DLD1 (cell line): Measurements from ENCODE around the gene RPL22L1.
"Not testable (repeated sequence)": the region's sequence is repeated elsewhere in the genome, so short reads cannot be mapped to it uniquely, and the experiment has no call there.

Experiments
- in situ Hi-C: cut with HindIII; loops from 2 replicates; pipeline ENCODE4 v1.10.0; 2017; ENCODE audit warnings: low sequenced_read_pairs

The RPL22L1 gene

DNA sequence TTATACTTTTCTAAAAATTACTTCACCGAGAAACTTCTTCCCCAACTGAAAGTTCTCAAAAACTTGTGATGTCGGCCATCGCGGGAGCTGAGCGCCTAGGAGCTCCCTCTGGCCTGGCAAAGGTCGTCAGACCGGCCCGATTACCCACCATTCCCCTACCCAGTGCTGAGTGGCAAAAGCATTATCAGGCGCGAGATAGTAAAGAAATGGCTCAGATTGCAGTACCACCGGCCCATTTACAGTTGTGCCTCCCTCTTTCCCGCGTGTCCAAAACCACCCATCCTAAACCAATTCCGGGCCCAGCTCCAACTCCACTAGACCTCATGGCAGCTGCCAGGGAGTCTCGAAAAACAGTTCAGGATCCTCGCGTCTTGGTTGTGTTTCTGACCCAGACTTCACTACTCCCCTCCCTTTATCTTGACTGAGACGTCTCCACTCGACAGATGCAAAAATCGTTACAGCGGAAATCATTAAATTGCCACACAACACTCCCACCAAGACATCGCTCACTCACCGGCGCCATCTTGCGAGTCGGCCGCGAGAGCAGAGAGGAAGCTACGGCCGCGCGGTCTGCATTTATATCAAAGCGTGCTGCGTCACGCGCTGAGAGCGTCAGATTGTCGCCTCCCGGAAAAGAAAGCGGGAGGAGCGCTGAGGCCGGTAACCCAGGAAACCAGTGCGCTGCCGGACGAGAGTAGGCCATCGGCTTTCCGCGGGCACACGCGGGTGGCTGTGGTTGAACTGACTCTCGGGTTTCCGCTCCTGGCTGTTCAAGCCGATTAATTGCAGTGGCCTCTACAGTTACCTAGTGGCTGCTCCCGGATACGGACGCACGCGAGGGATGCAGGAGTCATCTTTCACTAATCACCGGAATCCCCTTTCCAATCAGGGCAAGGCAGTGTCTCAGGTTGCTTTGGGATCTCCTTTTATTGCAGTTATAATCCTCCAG, at the start of gene RPL22L1:
TSS of gene RPL22L1 (minus strand) at position 551 of the 949 bp plus-strand sequence. CDS start at position 523, 28 bp downstream.
- in situ Hi-C loops = no loop called here

DNA sequence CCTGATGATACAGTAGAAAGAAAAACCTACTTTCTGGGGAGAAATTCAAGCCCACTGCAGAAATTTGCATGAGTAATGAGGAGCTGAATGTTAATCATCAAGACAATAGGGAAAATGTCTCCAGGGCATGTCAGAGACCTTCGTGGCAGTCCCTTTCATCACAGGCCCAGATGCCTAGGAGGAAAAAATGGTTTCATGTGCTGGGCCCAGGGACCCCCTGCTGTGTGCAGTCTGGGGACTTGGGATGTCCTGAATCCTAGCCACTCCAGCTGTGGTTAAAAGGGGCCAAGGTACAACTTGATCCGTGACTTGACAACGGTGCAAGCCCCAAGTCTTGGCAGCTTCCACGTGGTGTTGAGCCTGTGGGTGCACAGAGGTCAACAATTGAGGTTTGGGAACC, 48.7 kb upstream of the RPL22L1 start:
- in situ Hi-C loops = no loop called here

- in situ Hi-C loops = no loop called here
These were observed 44.7 kb upstream of the RPL22L1 start for GRCh38 chr3:170914690-170915089.

DNA sequence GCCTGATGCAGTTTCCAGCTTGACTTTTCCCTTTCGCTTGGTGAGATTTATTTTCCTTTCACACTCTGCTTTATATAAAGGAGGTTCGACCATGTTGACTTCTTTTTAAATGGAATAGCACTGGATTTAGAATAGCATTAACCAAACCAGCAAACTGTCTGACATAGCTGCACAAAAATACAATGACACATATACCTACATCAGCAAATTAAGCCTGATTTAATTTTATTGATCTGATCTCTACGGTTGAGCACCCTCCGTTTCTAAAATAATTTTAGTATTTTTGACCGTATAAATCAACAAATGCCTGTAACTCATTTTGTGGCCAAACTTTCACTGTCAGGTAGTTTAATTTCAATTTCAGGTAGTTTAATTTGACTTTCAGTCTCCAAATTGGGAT, 44.2 kb upstream of the RPL22L1 start:
- in situ Hi-C loops = no loop called here

DNA sequence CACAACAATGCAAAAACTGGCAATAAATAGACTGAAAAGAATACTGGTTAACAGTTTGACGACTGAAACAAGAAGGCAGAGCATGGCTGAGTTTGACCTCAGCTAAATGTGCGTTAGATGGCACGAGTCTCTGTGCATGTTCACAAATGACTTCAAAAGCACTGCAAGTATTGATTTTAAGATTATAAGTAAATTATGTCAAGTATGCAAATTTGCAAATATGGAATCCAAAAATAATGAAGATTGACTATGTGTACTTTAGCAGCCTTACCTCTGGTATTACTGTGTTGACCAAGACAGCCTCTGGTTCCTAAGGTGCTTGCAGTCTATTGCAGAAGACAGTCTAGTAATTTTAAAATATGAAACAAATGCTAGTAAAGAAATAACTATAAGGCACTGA, 41.1 kb upstream of the RPL22L1 start:
- in situ Hi-C loops = no loop called here

DNA sequence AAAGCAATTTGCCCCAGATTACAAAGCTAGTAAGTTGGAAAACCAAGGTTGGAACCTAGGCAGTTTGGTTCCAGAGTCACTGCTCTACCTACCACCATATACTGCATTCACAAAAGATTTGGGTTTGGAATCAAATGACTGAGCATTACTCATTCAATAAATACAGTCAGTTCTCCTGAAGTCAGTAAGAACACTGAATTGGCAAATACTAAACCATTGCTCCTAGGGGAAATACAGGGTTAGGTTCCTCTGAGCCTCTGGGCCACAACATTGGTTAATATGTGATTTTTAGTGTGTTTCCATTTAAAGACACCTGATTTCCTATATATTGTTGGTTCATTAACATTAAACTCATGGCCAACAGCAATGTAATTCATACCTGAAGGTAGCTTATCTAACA, 40.5 kb upstream of the RPL22L1 start:
- in situ Hi-C loops = no loop called here

GRCh38 chr3:170909129-170909903, 39.3 kb upstream of the RPL22L1 start:
- in situ Hi-C loops = no loop called here

DNA sequence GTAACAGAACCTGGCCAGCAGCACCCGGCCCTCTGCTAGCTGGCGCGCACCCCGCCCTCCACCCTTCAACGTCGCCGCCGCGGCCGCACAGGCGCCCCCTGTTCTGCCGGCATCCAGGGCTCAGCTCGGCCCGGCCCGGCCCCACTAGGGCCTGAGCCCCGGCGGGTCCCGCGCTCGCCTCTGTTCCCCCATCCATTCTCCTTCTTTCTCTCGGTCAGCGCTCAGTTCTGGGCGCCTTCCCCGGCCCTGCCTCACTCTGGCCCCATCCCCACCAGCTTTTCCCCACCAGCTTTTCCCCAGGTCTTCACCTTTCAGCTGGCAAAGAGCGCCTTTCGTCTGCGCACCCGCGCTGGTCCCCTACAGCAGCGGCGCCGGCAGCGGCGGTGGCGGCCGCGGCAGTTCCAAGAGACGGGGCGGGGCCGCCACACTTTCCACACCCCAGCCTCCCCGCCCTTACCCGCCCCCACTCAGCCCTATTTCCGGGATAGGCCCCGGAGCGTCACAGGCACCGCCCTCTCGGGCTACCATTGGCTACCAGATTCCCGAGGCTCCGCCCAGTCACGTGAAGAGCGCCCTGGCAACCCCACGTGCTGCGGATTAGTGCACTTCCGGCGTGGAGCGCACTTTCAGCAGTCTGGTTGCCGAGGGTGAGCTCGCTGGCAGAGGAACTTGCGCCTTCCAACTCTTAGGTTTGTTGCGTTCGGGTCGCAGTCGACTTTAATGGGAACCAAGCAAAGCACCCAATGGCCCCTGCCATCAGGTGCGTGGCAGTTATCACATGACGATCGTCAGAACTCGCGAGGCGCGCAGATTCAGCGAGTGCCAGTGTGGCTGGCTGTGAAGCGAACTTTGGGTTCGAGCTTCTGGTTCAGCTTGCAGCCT, 38.5 kb upstream of the RPL22L1 start, which contains the start of gene EIF5A2:
TSS of gene EIF5A2 (minus strand) at position 403 of the 882 bp plus-strand sequence. CDS start 831 bp downstream, outside the sequence.
- in situ Hi-C loops = no loop called here

DNA sequence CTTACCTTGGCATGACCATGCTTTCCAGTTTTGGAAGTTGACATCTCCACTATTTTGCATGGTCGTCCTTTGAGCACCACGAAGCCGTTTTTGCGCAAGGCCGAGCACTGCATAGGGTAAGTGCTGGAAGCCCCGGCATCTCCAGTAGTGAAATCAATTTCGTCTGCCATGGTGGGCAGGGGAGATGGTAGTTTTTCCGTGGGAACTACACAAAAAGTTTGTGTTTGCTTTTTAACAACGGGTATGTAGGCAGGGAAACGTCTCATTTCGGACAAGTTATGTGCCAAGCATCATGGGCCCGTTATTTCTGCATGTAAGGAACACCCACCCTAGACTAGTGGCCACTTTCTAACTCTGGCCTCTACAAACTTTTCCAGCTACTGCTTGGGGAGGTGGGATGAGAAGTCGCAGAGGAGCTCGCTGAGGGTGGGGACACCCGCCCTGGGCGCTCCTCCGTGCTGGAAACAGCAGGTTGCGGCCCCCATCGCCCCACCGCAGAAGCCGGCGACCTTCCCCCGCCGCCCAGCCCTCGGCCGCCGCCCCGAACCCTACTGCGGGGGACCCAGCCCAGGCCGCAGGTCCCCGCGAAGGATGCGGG, 37.7 kb upstream of the RPL22L1 start:
- in situ Hi-C loops = no loop called here

GRCh38 chr3:170905862-170906261, 35.9 kb upstream of the RPL22L1 start:
- in situ Hi-C loops = no loop called here

GRCh38 chr3:170903123-170903522, 33.1 kb upstream of the RPL22L1 start:
- in situ Hi-C loops = no loop called here

DNA sequence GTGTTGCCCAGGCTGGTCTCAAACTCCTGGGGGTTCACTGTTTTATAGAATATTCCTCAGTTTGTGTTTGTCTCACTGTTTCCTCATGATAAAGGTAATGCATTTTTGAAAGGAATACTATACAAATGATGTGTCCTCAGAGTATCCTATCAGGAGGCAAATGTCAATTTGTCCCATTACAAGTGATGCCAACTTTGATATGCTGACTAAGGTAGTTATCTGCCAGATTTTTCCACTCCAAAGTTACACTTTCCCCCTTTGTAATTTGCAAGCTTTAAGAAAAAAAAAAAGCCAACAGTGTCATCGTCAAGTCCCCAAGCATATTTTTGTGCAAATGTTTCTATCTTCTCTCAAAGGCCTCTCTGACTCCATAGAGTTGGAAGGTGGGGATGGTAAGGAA, 29.5 kb upstream of the RPL22L1 start:
- in situ Hi-C loops = no loop called here

- in situ Hi-C loops = no loop called here
These were observed 28.0 kb upstream of the RPL22L1 start for GRCh38 chr3:170897978-170898377.

DNA sequence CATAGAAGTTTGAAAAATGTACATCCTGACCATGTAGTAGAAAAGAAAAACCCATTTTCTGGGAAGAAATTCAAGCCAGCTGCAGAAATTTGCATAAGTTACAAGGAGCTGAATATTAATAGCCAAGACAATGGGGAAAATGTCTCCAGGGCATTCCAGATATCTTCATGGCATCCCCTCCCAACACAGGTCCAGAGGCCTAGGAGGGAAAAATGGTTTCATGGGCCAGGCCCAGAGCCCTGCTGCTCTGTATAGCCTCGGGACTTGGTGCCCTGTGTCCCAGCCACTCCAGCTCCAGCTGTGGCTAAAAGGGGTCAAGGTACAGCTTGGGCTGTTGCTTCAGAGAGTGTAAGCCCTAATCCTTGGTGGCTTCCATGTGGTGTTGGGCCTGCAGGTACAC, 27.2 kb upstream of the RPL22L1 start:
- in situ Hi-C loops = not testable (repeated sequence)

GRCh38 chr3:170896781-170897180, 26.8 kb upstream of the RPL22L1 start:
- in situ Hi-C loops = no loop called here

- in situ Hi-C loops = not testable (repeated sequence)
These were observed 26.3 kb upstream of the RPL22L1 start for GRCh38 chr3:170896333-170896732.

DNA sequence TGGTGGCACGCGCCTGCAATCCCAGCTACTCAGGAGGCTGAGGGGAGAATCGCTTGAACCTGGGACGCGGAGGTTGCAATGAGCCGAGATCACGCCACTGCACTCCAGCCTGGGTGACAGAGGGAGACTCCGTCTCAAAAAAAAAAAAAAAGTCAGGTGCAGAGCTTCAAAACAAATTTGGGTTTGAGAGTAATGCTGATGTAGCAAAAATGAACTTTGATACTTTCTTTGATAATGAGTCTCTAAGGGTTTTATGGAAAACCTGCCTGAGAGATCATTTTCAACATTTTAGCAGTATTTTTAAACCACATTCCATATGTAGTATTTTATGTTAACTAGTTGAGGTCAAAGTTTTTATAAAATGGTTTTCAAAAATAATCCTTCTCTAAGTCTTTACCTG, 23.9 kb upstream of the RPL22L1 start:
- in situ Hi-C loops = no loop called here

DNA sequence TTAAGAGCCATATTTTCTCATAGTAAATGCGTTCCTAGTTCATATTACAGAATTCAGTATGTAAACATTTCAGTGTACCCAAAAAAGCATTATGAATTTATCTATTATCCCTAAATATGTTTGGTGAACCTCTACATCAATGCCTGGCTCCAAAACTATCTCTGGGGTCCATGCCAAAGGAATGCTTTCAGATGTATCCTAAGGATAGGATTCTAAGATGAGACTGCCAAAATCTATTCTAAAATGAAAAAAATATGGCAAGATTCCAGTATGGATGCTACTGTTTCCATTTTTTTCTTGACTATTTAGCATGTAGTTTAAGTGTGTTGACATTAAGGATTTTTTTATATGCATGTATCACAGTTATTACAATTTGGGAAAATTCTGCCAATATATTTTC, 19.6 kb upstream of the RPL22L1 start:
- in situ Hi-C loops = no loop called here

DNA sequence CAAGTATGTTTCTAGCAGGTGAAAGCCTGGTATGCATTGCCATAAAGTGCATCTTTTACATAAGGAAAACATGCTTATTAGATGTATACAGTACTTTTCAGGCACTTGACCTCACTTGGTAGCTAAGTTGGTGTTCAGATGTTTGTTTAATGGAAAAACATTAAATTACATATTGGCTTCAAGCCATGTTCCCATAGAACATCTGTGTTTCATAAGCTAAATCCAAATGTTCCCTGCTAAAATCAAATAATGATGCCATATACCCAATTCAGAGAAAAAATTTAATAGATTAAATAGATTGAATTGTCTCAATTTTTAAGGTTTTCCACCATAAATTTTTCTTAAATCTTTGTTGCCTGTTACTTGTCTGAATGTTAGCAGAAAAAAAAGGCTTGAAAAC, 19.1 kb upstream of the RPL22L1 start:
- in situ Hi-C loops = no loop called here
